OCI-LY7 (cell line): Measurements from ENCODE around the gene ZBTB16. TPM values are rescaled to one million over a fixed set of nuclear protein-coding genes. Genes with fewer than 3 reads are reported as not detected.

ENCODE experiments used
- BruUV-seq: library from RNA; stranded (reverse); fragments of 400-500 nt; replicated peaks from 2 replicates; lab custom pipeline; 2021; lab: Mats Ljungman, UMichigan
- CTCF ChIA-PET: fragments of 300-600 bp; sonication (Branson Sonifier 250); formaldehyde crosslinking; loops from one replicate; lab custom pipeline; 2022; ENCODE audit warnings: antibody characterized with exemption; ENCODE audit not compliant: unreplicated experiment; lab: Charles Lee
- POLR2A ChIA-PET: fragments of 300-600 bp; sonication (Branson Sonifier 250); formaldehyde crosslinking; loops from one replicate; lab custom pipeline; 2022; ENCODE audit warnings: antibody characterized with exemption; lab: Charles Lee
- DNase-seq: peaks from one replicate; pipeline ENCODE4 v3.0.0-alpha.2; 2015; ENCODE audit warnings: low spot score
- H2AFZ ChIP-seq: fragments of 200-600 bp; sonication (generic), shearing (Covaris generic); 2 replicates; pipeline ENCODE4 v1.6.1; 2014; ENCODE audit warnings: mild to moderate bottlenecking, antibody characterized with exemption, low read length, moderate library complexity
- H3K27ac ChIP-seq: fragments of 200-600 bp; sonication (generic); 2 replicates; pipeline ENCODE4 v1.5.1; 2014; ENCODE audit warnings: mixed run types, low read depth, mild to moderate bottlenecking, moderate library complexity, low read length, inconsistent platforms; ENCODE audit not compliant: poor library complexity, severe bottlenecking
- H3K36me3 ChIP-seq: fragments of 200-600 bp; sonication (generic); 2 replicates; pipeline ENCODE4 v1.6.1; 2014; ENCODE audit warnings: mild to moderate bottlenecking, antibody characterized with exemption, low read length, moderate library complexity, mixed read lengths; ENCODE audit not compliant: insufficient read depth
- H3K4me1 ChIP-seq: fragments of 200-600 bp; sonication (generic); 2 replicates; pipeline ENCODE4 v1.5.1; 2014; ENCODE audit warnings: mild to moderate bottlenecking, low read length; ENCODE audit not compliant: insufficient read depth, poor library complexity, severe bottlenecking
- H3K4me2 ChIP-seq: fragments of 200-600 bp; sonication (generic); 2 replicates; pipeline ENCODE4 v1.6.1; 2014; ENCODE audit warnings: mild to moderate bottlenecking, low read length
- H3K4me3 ChIP-seq: fragments of 200-600 bp; sonication (generic); 2 replicates; pipeline ENCODE4 v1.5.1; 2014; ENCODE audit warnings: mild to moderate bottlenecking, low read depth, low read length; ENCODE audit not compliant: poor library complexity, severe bottlenecking
- H3K79me2 ChIP-seq: fragments of 200-600 bp; sonication (generic); 2 replicates; pipeline ENCODE4 v1.6.1; 2016; ENCODE audit warnings: low read depth, mild to moderate bottlenecking, low read length, moderate library complexity, mixed read lengths; ENCODE audit not compliant: insufficient read depth
- H3K9me2 ChIP-seq: fragments of 200-600 bp; sonication (generic); 2 replicates; pipeline ENCODE4 v1.6.1; 2016; ENCODE audit warnings: mild to moderate bottlenecking, low read length, mixed read lengths; ENCODE audit not compliant: insufficient read depth
- H3K9me3 ChIP-seq: fragments of 200-600 bp; sonication (generic); 2 replicates; pipeline ENCODE4 v1.6.1; 2014; ENCODE audit warnings: mild to moderate bottlenecking, mixed run types, low read length, mixed read lengths
- H4K20me1 ChIP-seq: fragments of 200-600 bp; sonication (generic); 2 replicates; pipeline ENCODE4 v1.6.1; 2014; ENCODE audit warnings: mild to moderate bottlenecking, antibody characterized with exemption, low read length, moderate library complexity, mixed read lengths; ENCODE audit not compliant: insufficient read depth
- CTCF ChIP-seq: fragments of 200-600 bp; sonication (generic); conservative IDR thresholded peaks from 2 replicates; pipeline ENCODE4 v1.5.1; 2014; ENCODE audit warnings: mild to moderate bottlenecking, antibody characterized with exemption, low read length, moderate library complexity, mixed read lengths
- EZH2phosphoT487 ChIP-seq: fragments of 200-600 bp; sonication (generic); IDR thresholded peaks from 2 replicates; pipeline ENCODE4 v1.6.1; 2018; ENCODE audit warnings: low read depth, borderline replicate concordance, mild to moderate bottlenecking, mixed run types, antibody characterized with exemption, low read length, moderate library complexity, mixed read lengths
- intact Hi-C: fragments of 100-400 bp; cut with micrococcal nuclease; formaldehyde crosslinking; loops from one replicate; pipeline ENCODE4 v1.10.0; 2022; ENCODE audit not compliant: unreplicated experiment
- total RNA-seq, 2 experiments: library from RNA; depleted of rRNA in 1 of 2; stranded (reverse); fragments of >200 nt in 1 of 2; shearing (Covaris generic) in 1 of 2; gene quantifications; 2 replicates each; pipeline ENCODE4 v1.2.3, GENCODE V29; 2014 to 2022

The ZBTB16 gene
- total RNA-seq, 2 experiments from 2014 or later = not detected

- Histone ChIP-seq H3K4me3 (no peak overlapping the region), H2AFZ (no peak overlapping the region), H3K9me2 (no peaks in the 10 kb centered on the region), H3K79me2 (no peaks in the 10 kb centered on the region), H3K27ac (no peak overlapping the region), H3K36me3 (no peaks in the 10 kb centered on the region), H3K9me3 (no peaks in the 10 kb centered on the region), H3K4me2 (no peak overlapping the region), H3K4me1 (no peaks in the 10 kb centered on the region), H4K20me1 (no peaks in the 10 kb centered on the region)
- no TSS peak for BruUV-seq
- ChIA-PET CTCF (no interaction called here), POLR2A (no interaction called here)
- no peak for TF ChIP-seq EZH2phosphoT487
- no peak for TF ChIP-seq CTCF
- no peak for DNase-seq
- intact Hi-C loops = no loop called here
Observed at GRCh38 chr11:114291842-114292680, 232.6 kb downstream of the ZBTB16 start.

GRCh38 chr11:114293201-114293711 lies 233.7 kb downstream of the ZBTB16 start:
- H3K9me2 ChIP-seq = no peaks in the 10 kb centered on the region
- POLR2A ChIA-PET = no interaction called here
- TF ChIP-seq EZH2phosphoT487 = no peak
- TF ChIP-seq CTCF = no peak
- H3K4me1 ChIP-seq = no peaks in the 10 kb centered on the region
- no TSS peak for BruUV-seq
- no peak overlapping the region for H3K4me2 ChIP-seq
- no peaks in the 10 kb centered on the region for H4K20me1 ChIP-seq
- no peaks in the 10 kb centered on the region for H3K79me2 ChIP-seq
- H3K27ac ChIP-seq = no peak overlapping the region
- DNase-seq = no peak
- no peak overlapping the region for H3K4me3 ChIP-seq
- no peaks in the 10 kb centered on the region for H3K36me3 ChIP-seq
- CTCF ChIA-PET = no interaction called here
- H2AFZ ChIP-seq = no peak overlapping the region
- no peaks in the 10 kb centered on the region for H3K9me3 ChIP-seq
- intact Hi-C loops = no loop called here
